GF-D8 (cell line): ENCODE data around the gene GTF3C6.
"Not testable (repeated sequence)": the region's sequence is repeated elsewhere in the genome, so short reads cannot be mapped to it uniquely, and the experiment has no call there.

Source experiments
- DNase-seq: peaks from one replicate; lab custom pipeline; 2025; lab: John Stamatoyannopoulos, UW

Gene GTF3C6

DNA sequence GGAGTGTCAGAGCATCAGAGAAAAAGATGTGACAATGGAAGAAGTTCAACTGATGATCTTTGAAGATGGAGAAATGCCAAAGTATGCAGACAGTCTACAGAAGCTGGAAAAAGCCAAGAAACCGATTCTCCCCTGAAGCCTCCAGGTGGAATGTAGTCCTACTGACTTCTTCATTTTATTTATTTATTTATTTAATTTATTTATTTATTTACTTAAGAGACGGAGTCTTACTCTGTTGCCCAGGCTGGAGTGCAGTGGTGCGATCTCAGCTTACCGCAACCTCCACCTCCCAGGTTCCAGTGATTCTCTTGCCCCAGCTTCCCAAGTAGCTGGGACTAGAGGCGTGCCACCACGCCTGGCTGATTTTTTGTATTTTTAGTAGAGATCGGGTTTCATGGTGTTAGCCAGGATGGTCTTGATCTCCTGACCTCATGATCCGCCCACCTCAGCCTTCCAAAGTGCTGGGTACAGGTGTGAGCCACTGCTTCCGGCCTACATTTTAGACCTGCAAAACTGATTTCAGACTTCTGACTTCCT lies 21.1 kb downstream of the GTF3C6 start:
- no peak for DNase-seq

DNA sequence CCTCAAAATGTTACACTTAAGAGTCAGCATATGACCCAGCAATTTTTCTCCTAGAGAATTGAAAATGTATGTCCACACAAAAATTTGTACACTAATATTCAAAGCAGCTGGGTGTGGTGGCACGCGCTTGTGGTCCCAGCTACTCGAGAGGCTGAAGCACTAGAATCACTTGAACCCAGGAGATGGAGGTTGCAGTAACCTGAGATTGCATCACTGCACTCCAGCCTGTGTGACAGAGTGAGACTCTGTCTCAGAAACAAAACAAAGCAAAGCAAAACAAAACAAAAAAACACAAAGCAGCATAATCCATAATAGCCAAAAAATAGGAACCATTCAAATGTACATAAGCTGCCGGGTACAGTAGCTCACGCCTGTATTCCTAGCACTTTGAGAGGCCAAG lies 21.7 kb downstream of the GTF3C6 start:
- DNase-seq = no peak

DNA sequence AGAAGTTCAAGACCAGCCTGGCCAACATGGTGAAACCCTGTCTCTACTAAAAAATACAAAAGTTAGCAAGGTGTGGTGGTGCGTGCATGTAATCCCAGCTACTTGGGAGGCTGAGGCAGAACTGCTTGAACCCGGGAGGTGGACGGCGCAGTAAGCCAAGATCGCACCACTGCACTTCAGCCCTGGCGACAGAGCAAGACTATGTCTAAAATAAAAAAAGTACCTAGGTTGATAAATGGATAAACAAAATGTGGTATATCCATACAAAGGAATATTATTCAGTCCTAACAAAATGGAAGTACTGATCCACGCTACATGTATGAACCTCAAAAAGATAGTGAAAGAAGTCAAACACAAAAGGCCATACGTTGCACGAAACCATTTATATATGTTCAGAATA lies 22.1 kb downstream of the GTF3C6 start:
- DNase-seq = no peak

DNA sequence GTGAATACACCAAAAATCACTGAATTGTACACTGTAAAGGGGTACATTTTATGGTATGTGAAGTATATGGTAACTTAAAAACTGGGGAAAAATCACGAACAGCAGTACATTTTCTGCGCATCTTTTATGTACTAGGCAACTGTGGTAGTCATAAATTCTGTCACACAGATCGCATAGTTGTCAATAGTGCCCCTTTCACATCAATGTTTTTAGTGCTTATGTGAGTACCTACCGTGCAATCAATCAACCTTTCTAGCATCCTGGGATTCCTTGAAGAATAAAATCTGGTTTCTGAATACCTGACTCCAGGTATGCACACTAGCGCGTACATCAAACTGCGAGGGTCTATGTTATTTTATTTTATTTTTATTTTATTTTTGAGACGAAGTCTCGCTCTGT lies 22.7 kb downstream of the GTF3C6 start:
- no peak for DNase-seq

DNA sequence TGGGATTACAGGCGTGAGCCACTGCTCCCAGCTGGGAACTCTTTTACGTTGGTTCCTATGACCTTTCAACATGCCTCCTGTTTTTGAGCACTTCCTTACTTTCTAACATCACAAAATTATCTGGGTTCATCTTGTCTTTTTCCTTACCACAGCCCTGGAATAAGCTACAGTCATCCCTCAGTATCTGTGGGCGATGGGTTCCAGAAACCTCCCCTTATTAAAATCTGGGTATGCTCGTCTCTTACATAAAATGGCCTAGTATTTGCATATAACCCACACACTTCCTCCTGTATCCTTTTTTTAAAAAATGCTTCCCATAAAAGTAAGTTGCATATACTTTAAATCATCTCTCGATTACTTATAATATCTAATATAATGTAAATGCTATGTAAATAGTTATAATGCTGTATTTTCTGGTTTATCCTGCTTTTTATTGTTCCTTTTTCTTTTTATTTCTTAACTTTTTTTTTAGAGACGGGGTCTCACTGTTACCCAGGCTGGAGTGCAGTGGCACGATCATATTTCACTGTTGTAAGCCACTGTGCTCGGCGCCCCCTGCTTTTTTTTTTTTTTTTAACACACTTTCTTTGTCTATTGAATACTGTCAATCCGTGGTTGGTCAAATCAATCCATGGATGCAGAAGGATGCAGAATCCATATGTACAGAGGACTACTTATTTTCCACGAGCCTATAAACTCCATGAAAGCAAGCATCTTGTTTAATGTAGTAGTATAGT lies 32.5 kb downstream of the GTF3C6 start:
- no peak for DNase-seq

DNA sequence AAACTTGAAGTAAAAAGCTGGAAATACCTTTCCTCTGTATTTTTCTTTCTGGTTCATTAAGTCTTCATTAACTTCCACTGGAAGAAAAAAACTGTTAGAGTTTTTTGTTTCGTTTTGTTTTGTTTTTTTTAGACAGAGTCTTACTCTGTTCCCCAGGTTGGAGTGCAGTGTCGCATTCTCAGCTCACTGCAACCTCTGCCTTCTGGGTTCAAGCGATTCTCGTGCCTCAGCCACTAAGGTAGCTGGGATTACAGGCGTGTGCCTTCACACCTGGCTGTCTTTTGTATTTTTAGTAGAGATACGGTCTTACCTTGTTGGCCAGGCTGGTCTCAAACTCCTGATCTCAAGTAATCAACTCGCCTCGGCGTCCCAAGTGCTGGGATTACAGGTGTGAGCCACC lies 38.2 kb downstream of the GTF3C6 start:
- no peak for DNase-seq

DNA sequence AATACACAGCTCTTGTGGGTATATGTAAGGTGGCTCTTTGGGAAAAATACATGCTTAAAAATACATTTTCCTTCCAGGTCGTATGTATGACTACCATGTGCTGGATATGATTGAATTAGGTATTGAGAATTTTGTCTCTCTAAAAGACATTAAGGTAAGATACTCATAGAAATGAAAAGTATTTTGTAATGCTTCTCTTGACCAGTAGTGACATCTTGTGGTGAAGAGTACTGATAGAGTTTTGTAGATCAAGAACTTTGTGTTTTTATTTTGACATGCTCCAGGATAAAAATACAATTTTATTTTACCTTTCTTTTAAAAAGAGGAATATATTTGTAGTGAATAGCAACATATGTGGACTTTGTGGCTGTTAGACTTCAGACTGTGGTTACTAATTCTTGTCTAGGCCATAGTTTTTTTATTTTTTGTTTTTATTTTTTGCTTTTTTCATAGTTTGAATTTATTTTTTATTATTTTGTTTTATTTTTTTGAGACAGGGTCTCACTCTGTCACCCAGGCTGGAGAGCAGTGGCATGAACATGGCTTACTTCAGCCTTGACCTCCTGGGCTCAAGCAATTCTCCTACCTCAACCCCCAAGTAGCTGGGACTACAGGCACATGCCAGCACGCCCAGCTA lies 41.2 kb downstream of the GTF3C6 start:
- no peak for DNase-seq

DNA sequence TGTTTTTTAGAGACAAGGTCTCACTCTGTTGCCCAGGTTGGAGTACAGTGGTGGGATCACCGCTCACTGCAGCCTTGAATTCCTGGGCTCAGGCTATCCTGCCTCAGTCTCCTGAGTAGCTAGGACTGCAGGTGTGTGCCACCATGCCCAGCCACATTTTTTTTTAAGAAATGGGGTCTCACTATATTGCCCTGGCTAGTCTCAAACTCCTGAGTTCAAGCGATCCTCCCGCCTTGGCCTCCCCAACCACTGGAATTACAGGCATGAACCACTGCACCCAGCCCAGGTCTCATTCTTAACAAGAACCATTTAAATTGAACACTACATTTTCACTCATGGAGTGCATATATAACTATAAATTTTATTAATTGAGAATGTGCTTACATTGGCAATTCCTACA lies 43.8 kb downstream of the GTF3C6 start:
- no peak for DNase-seq

DNA sequence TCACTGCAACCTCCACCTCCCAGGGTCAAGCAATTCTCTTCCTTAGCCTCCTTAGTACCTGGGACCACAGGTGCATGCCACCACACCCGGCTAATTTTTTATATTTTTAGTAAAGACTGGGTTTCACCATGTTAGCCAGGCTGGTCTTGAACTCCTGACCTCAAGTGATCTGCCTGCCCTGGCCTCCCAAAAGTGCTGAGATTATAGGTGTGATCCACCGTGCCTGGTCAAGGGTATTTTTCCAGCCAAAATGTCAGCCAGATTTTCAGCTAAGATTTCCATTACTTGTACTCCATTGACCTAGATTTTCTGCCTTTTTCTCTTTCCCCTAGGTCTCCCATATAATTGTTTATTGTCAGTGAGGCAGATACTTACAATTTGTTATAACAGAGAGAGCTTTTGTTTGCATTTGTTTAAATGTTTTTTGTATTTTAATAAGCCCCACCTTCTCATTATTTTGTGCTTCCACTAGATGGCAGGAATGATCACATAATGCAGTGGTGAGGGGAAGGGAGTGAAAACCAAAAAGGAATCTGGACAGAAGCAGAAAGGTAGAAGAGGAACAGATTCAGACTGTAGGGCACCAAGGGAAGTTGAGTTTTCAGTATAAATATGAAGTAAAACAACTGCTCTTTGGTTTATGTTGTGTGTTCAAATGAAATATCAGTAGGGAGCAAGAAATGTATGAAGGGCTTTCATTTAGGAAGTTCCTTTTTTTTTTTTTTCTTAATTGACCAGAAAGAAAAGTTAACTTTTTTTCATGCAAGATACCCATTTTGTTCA lies 53.0 kb downstream of the GTF3C6 start:
- DNase-seq = no peak

DNA sequence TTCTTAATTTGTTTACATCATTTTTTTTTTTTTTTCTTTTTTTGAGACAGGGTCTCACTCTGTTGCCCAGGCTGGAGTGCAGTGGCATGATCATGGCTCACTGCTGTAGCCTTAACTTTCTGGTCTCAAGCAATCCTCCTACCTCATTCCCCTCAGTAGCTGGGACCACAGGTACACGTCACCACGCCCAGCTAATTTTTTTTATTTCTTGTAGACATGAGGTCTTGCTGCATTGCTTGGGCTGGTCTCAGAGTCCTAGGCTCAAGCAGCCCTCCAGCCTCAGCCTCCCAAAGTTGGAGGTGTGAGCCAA lies 53.6 kb downstream of the GTF3C6 start:
- DNase-seq = no peak

DNA sequence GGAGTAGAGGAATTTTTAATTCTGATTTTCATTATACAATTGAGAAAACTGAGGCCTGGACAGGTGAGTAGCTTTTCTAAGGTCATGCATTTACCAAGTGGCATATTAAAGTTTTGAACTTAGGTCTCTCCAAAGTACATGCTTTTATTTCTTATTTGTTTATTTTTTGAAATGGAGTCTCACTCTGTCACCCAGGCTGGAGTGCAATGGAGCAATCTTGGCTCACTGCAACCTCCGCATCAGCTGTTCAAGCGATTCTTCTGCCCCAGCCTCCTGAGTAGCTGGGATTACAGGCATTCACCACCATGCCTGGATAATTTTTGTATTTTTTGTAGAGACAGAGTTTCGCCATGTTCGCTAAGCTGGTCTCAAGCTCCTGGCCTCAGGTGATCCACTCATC lies 54.0 kb downstream of the GTF3C6 start:
- not testable (repeated sequence) for DNase-seq

DNA sequence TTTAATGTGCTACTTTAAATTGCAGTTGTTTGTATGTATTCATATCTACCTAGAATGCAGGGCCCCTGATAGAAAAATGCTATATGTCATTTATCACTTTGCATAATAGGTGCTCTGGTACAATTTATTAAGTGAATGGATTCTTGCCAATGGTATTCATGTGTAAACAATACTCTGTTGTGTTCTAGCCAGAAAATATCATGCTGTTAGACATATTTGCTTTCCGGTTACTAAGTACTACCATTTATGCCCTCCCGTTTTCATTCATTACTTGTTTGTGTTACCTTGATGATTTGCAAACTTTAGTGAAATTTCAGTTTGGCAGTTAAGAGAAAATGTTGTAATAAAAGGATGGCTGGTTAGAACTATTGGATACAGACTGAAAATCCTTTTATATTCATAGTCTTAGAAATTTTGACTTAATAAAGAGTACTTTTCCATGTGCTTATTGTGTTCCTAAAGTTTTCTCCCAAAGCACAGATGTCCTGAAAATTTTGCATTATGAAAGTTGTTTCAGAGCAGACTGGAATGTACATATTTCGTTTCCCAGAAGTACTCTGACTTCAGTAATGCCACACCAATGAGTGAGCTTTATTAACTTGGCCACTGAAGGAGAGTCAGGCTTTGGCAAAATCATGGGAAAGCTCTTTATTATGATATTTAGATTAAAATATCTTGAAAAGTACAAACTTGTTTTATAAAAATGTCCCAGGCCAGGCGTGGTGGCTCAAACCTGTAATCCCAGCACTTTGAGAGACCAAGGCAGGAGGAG lies 54.8 kb downstream of the GTF3C6 start:
- DNase-seq = no peak

DNA sequence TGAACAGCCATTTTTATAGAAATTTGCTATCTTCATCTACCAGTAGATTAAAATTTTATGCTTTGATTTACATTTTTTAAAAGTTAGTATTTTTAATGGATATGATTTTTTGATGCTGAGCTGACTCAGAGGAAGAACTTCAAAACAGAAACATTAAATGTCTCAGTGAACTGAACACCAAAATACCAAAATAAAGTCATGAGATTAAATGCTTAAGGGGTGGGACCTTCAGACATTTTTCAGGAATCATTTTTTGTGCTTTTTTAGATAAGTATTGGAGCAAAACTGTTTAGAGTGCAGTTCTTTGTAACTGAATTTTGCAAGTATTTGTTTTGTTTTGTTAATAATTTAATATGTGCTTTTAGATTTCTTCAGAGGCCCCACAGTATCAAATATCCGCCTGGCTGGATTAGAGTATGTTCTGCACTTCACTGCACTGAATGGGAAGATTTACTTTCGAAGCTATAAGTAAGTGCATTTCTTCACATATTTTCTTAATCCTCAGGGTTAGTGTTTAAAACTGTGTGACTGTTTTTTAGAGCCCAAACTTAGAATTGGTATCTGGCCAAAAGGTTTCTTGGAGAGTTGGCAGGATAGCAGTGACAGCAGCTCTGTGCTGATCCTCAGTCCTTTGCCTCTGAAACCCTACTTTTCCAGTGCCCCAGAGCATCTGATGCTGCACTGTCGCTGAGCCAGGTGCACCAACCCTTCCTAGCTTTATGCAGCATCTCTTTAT lies 57.1 kb downstream of the GTF3C6 start:
- DNase-seq = no peak

DNA sequence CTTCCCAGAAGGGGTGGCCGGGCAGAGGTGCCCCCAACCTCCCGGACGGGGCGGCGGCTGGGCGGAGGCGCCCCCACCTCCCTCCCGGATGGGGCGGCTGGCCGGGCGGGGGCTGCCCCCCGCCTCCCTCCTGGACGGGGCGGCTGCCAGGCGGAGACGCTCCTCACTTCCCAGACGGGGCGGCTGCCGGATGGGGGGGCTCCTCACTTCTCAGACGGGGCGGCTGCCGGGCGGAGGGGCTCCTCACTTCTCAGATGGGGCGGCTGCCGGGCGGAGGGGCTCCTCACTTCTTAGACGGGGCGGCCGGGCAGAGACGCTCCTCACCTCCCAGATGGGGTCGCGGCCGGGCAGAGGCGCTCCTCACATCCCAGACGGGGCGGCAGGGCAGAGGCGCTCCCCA lies 58.7 kb downstream of the GTF3C6 start:
- DNase-seq = not testable (repeated sequence)
